GM12878 (cell line): ENCODE data around the gene SNX30. TPM values are rescaled to one million over a fixed set of nuclear protein-coding genes. Genes with fewer than 3 reads are reported as not detected.

Experiments used
- ATAC-seq: fragments of 200-7000 bp; cut with Tn5 transposase; 3 replicates; pipeline ENCODE4 v1.9.1; 2020; ENCODE audit warnings: mild to moderate bottlenecking, moderate library complexity
- BruUV-seq: library from RNA; stranded (reverse); fragments of 400-500 nt; replicated peaks from 2 replicates; lab custom pipeline; 2021; lab: Mats Ljungman, UMichigan
- CTCF ChIA-PET: fragments of 300-600 bp; sonication (Branson Sonifier 250); formaldehyde crosslinking; extraction: SDS; loops from one replicate; lab custom pipeline; 2021; ENCODE audit warnings: inconsistent platforms; lab: Yijun Ruan, JAX
- POLR2A ChIA-PET: fragments of 350-600 bp; formaldehyde crosslinking; extraction: SDS; loops from one replicate; lab custom pipeline; 2021; ENCODE audit warnings: inconsistent platforms; lab: Charles Lee
- RAD21 ChIA-PET: fragments of 300-600 bp; sonication (Branson Sonifier 250); formaldehyde crosslinking; loops from one replicate; lab custom pipeline; 2023; ENCODE audit warnings: antibody characterized with exemption; ENCODE audit not compliant: unreplicated experiment; lab: Charles Lee
- SMC1A ChIA-PET: fragments of 300-600 bp; sonication (Branson Sonifier 250); formaldehyde crosslinking; loops from one replicate; lab custom pipeline; 2023; ENCODE audit not compliant: unreplicated experiment, uncharacterized antibody; lab: Charles Lee
- DNase-seq: peaks from one replicate; pipeline ENCODE4 v3.0.0-alpha.2; 2011; ENCODE audit warnings: low read depth, low spot score
- FAIRE-seq: peaks from 3 replicates; lab custom pipeline; 2011; peaks lifted over from hg19 to GRCh38; lab: Jason Lieb, UNC
- H2AFZ ChIP-seq: 2 replicates; pipeline ENCODE4 v1.6.0; 2011; ENCODE audit warnings: low read depth, low read length, control low read depth; ENCODE audit not compliant: control insufficient read depth
- H3K27ac ChIP-seq: 2 replicates; pipeline ENCODE4 v1.5.1; 2011; ENCODE audit warnings: control low read depth; ENCODE audit not compliant: control insufficient read depth, insufficient read depth
- H3K27me3 ChIP-seq, 2 experiments: replicated peaks in 1 of 2; 2 replicates each; pipeline versions ENCODE4 v1.6.0 to v1.6.1; 2011; ENCODE audit warnings: low read length in 1 of 2; ENCODE audit not compliant: control insufficient read depth in 2 of 2, insufficient read depth in 2 of 2
- H3K36me3 ChIP-seq, 2 experiments: 2 replicates each; pipeline ENCODE4 v1.5.1; 2011; ENCODE audit warnings: low read length in 1 of 2; ENCODE audit not compliant: control insufficient read depth in 2 of 2, insufficient read depth in 2 of 2
- H3K4me1 ChIP-seq: 2 replicates; pipeline ENCODE4 v1.6.1; 2011; ENCODE audit warnings: mild to moderate bottlenecking, low read length, moderate library complexity, mixed read lengths; ENCODE audit not compliant: control insufficient read depth, insufficient read depth
- H3K4me2 ChIP-seq: 2 replicates; pipeline ENCODE4 v1.6.0; 2011; ENCODE audit warnings: control low read depth; ENCODE audit not compliant: control insufficient read depth, insufficient read depth
- H3K4me3 ChIP-seq: fragments of 200-600 bp; sonication (generic); 2 replicates; pipeline ENCODE4 v1.5.1; 2016
- H3K79me2 ChIP-seq: 2 replicates; pipeline ENCODE4 v1.6.0; 2011; ENCODE audit warnings: low read length; ENCODE audit not compliant: control insufficient read depth, insufficient read depth
- H3K9ac ChIP-seq: 2 replicates; pipeline ENCODE4 v1.8.0; 2011; ENCODE audit warnings: low read length, control low read depth, mixed read lengths; ENCODE audit not compliant: control insufficient read depth, insufficient read depth
- H3K9me3 ChIP-seq: replicated peaks from 3 replicates; pipeline ENCODE4 v1.5.1; 2011; ENCODE audit warnings: mild to moderate bottlenecking, low read length; ENCODE audit not compliant: control insufficient read depth, insufficient read depth
- H4K20me1 ChIP-seq: 2 replicates; pipeline ENCODE4 v1.6.0; 2011; ENCODE audit not compliant: control insufficient read depth, insufficient read depth
- BCL11A ChIP-seq: IDR thresholded peaks from 2 replicates; pipeline ENCODE4 v1.6.1; 2011; ENCODE audit warnings: low read depth, low read length
- CBFB ChIP-seq: IDR thresholded peaks from 2 replicates; pipeline ENCODE4 v1.6.1; 2016; ENCODE audit warnings: antibody characterized with exemption, low read depth
- CBX3 ChIP-seq: fragments of 200-600 bp; sonication (generic); IDR thresholded peaks from 2 replicates; pipeline ENCODE4 v1.6.1; 2016; ENCODE audit warnings: low read depth, borderline replicate concordance
- HDAC2 ChIP-seq: fragments of 200-600 bp; sonication (generic); IDR thresholded peaks from 2 replicates; pipeline ENCODE4 v1.6.1; 2017
- JUND ChIP-seq: IDR thresholded peaks from 2 replicates; pipeline ENCODE4 v1.6.1; 2012; ENCODE audit warnings: low read depth, mild to moderate bottlenecking, low read length, improper control_type of control experiment, moderate library complexity
- MEF2A ChIP-seq: IDR thresholded peaks from 2 replicates; pipeline ENCODE4 v1.6.1; 2011; ENCODE audit warnings: low read depth, mild to moderate bottlenecking, low read length, moderate library complexity; ENCODE audit not compliant: insufficient read depth
- MTA3 ChIP-seq: IDR thresholded peaks from 2 replicates; pipeline ENCODE4 v1.6.1; 2012; ENCODE audit warnings: low read length, inconsistent platforms, borderline replicate concordance
- NFIC ChIP-seq: IDR thresholded peaks from 2 replicates; pipeline ENCODE4 v1.6.1; 2012; ENCODE audit warnings: low read depth, mild to moderate bottlenecking, inconsistent platforms, low read length, moderate library complexity
- NR2F1 ChIP-seq: fragments of 450-650 bp; conservative IDR thresholded peaks from 2 replicates; pipeline ENCODE4 v1.6.1; 2017; ENCODE audit warnings: mild to moderate bottlenecking
- POLR2A ChIP-seq: IDR thresholded peaks from 2 replicates; pipeline ENCODE4 v1.6.1; 2011; ENCODE audit warnings: low read depth, mild to moderate bottlenecking, low read length
- RELB ChIP-seq: fragments of 450-650 bp; IDR thresholded peaks from 2 replicates; pipeline ENCODE4 v1.6.1; 2017; ENCODE audit warnings: low read depth, mild to moderate bottlenecking, moderate library complexity
- SMAD1 ChIP-seq: fragments of 450-650 bp; IDR thresholded peaks from 2 replicates; pipeline ENCODE4 v1.6.1; 2018; ENCODE audit warnings: mild to moderate bottlenecking, low read depth; ENCODE audit not compliant: partially characterized antibody
- ZNF207 ChIP-seq: fragments of 450-650 bp; IDR thresholded peaks from 2 replicates; pipeline ENCODE4 v1.6.1; 2014; ENCODE audit warnings: antibody characterized with exemption, mild to moderate bottlenecking, borderline replicate concordance
- WGBS: methylation state at CpG from one replicate; pipeline ENCODE4 v1.1.6; 2016; ENCODE audit warnings: low lambda C conversion rate; ENCODE audit not compliant: insufficient replicate concordance, insufficient coverage; ENCODE audit errors: missing lambda C conversion rate; 5-methylcytosine and 5-hydroxymethylcytosine counted together
- in situ Hi-C: fragments of 300-500 bp; cut with MboI; formaldehyde crosslinking; loops from 9 replicates; pipeline ENCODE4 v1.14.3; 2018; ENCODE audit warnings: mixed read lengths
- intact Hi-C: fragments of 100-400 bp; cut with micrococcal nuclease; formaldehyde crosslinking; loops from one replicate; pipeline ENCODE4 v1.14.2; 2022; ENCODE audit not compliant: unreplicated experiment
- polyA plus RNA-seq, 11 experiments: library from polyadenylated mRNA; depleted of rRNA in 4 of 11; unstranded in 6 of 11; stranded (reverse) in 5 of 11; fragments of >200 nt; fragmentation: Nextera tagmentation in 4 of 11; fragmentation: Illumina TruSeq in 1 of 11; extraction: Ambion mirVana in 4 of 11; extraction: Trizol in 1 of 11; gene quantifications; 1 replicate in 1 of 11; 2 replicates in 10 of 11; pipeline versions ENCODE4 v1.2.1 to v1.2.3, GENCODE V29; 2011 to 2016; ENCODE audit warnings: inconsistent platforms in 2 of 11, missing spikeins in 2 of 11, low read depth in 1 of 11
- total RNA-seq, 4 experiments: library from RNA; depleted of rRNA in 3 of 4; stranded (reverse); fragments of >200 nt in 3 of 4; fragmentation: Illumina TruSeq in 1 of 4; extraction: Trizol in 1 of 4; gene quantifications; 2 replicates each; pipeline versions ENCODE4 v1.2.1 to v1.2.3, GENCODE V29; 2013 to 2021
- TF ChIP-seq, protein P1 (sequence below): fragments of 450-650 bp; IDR thresholded peaks from 2 replicates; pipeline ENCODE4 v1.6.1; 2014; ENCODE audit warnings: mild to moderate bottlenecking

The SNX30 gene
- total and polyA plus RNA-seq, 10 of the 15 experiments (the other 5 are each of a cell fraction or from before 2014, with no cell fraction given), result 0.53 to 4.0 (median 1.5) TPM

- no peak for TF ChIP-seq BCL11A
- TF ChIP-seq HDAC2, result no peak
Observed at GRCh38 chr9:112856200-112856599, 105.6 kb downstream of the SNX30 start (continued).

GRCh38 chr9:112856843-112857242 lies 106.3 kb downstream of the SNX30 start:
- Histone ChIP-seq H4K20me1 (no peaks in the 10 kb centered on the region; the same call in 1 of the 2 replicates), H3K36me3 (no peaks in the 10 kb centered on the region), H3K9me3 (no peaks in the 10 kb centered on the region), H3K4me1 (peaks cover 20% of the 10 kb centered on the region), H2AFZ (no peak overlapping the region), H3K9ac (no peak overlapping the region), H3K4me2 (no peak overlapping the region), H3K27me3 (no peaks in the 10 kb centered on the region; a peak in 1 of 4 replicates), H3K27ac (no peak overlapping the region), H3K79me2 (no peaks in the 10 kb centered on the region), H3K4me3 (no peak overlapping the region)
- ChIA-PET POLR2A (no interaction called here), SMC1A (interaction anchor here (0.6 kb wide), 1 partner anchor 9 kb away, joined by 3 read pairs; no protein-coding TSS in a partner anchor), CTCF (interaction anchor here (1.6 to 2.6 kb wide), 2 partner anchors 12 to 46 kb away, joined by 8 to 16 read pairs; no protein-coding TSS in a partner anchor), RAD21 (no interaction called here)
- no peak for DNase-seq
- 90% methylated on average over 14 of the region's 14 CpGs for WGBS
- FAIRE-seq, result no peak
- no TSS peak for BruUV-seq
- intact Hi-C loops, result no loop called here
- in situ Hi-C loops, result no loop called here
- ATAC-seq, result no peak
- TF ChIP-seq POLR2A (no peak), NR2F1 (no peak), SMAD1 (no peak), MEF2A (no peak), MTA3 (no peak), CBFB (no peak), NFIC (no peak), RELB (no peak), CBX3 (no peak), JUND (no peak), ZNF207 (no peak)
- TF ChIP-seq, protein P1, sequence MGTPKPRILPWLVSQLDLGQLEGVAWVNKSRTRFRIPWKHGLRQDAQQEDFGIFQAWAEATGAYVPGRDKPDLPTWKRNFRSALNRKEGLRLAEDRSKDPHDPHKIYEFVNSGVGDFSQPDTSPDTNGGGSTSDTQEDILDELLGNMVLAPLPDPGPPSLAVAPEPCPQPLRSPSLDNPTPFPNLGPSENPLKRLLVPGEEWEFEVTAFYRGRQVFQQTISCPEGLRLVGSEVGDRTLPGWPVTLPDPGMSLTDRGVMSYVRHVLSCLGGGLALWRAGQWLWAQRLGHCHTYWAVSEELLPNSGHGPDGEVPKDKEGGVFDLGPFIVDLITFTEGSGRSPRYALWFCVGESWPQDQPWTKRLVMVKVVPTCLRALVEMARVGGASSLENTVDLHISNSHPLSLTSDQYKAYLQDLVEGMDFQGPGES, result no peak
